Stimulated activated CD8-positive, alpha-beta memory T cell treated with anti-CD3 and anti-CD28 coated beads, Interleukin-4, amount 100 ng/mL, for 1 hour (primary cell): ENCODE results near the gene SNUPN.
"Not testable (repeated sequence)": the region's sequence is repeated elsewhere in the genome, so short reads cannot be mapped to it uniquely, and the experiment has no call there.

ENCODE experiments used
- DNase-seq, 2 donors: peaks; one replicate each; pipeline ENCODE4 v3.0.0-alpha.2; 2020; ENCODE audit warnings: low read depth in 2 of 2, low spot score in 1 of 2

Gene SNUPN

DNA sequence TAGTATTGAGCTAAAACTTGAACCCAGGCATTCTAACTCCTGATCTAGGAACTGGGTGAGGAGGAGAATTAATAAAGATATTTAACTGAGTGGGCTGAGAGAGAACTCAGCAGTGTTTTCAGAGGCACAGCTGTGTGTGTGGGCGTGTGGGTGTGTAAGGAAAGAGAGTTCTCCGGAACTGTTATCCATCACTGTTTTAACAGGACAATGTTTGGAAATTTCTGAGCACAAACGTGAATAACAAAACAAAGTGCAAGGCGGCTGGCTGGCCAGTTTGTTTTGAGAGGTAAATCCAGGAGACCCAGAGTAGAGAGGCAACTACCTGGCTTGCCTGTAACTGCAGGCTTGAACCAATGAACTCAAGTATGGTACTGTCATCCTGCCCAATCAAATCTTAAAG, 41.4 kb downstream of the SNUPN start:
- DNase-seq, result no peak

DNA sequence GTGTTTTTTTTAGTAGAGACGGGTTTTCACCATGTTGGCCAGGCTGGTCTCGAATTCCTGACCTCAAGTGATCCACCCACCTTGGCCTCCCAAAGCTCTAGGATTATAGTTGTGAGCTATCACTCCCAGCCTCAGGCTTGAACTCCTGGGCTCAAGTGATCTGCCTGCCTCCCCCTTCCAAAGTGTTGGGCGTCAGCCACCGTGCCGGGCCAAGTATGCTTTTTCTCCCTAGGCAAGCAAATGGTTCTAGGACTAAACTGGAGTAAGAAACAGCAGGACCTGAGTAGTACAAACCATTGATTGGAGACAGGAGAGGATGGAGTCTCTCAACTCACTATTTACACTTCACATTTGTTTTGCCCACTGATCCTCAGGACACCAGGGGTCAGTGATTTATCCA, 41.8 kb downstream of the SNUPN start:
- no peak for DNase-seq

DNA sequence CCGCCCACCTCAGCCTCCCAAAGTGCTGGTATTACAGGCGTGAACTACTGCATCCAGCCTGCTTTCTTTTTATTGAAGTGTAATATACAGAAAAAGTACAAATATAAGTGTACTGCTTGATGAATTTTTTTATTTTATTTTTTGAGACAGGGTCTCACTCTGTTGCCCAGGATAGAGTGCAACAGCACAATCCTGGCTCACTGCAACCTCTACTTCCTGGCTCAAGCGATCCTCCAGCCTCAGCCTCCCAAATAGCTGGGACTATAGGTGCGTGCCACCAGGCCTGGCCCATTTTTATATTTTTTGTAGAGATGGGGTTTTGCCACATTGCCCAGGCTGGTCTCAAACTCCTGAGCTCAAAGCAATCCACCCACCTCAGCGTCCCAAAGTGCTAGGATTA, 42.6 kb downstream of the SNUPN start:
- not testable (repeated sequence) for DNase-seq

DNA sequence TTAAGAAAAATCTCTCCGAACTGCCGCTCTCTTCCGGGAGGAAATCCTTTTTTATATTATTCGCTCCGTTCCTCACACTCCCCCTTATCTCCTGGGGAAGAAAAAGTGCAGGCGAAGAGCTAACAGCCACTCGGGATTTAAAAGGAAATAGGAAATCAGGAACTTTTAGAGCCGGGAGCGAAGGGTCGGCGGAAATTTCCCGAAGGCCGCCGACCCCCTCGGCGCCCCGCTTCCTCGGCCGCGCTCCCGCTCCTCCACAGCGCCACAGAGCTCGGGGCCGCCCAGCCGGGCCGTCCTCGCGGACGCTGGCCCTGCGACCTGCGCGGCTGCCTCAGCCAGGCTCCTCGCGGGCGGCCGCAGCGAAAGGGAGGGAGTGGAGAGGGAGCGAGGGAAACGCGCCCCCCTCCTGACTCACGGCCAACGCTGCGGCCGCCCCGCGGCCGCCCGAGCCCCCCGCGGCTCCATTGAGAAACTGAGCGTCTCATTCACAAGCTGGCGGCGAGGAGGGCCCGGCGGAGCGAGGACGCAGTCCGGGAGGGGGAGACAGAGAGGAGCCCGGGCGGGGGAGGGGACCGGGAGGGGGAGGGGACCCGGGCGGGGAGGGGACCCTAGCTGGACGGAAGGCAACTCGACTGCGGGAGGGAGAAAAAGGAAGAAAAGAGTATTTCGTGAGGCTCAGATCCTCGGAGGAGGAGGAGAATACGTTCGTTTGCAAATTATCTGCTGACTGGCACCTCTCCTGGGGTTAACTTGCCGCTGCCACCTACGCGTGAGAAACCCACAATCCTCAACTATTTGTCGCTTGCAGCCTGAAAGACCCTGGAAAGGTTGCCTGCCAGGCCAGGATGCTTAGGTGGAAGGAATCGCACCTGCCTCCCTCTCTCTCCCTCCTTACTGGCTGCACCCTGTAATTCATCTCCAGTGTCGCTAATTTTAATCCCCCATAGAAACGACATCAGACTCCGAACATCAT, 46.3 kb downstream of the SNUPN start, which contains the start of gene PTPN9:
TSS of gene PTPN9 (minus strand) at position 368 of the 973 bp plus-strand sequence. CDS start 539 bp downstream, outside the sequence.
- DNase-seq, result peak; percentile 27 to 52

DNA sequence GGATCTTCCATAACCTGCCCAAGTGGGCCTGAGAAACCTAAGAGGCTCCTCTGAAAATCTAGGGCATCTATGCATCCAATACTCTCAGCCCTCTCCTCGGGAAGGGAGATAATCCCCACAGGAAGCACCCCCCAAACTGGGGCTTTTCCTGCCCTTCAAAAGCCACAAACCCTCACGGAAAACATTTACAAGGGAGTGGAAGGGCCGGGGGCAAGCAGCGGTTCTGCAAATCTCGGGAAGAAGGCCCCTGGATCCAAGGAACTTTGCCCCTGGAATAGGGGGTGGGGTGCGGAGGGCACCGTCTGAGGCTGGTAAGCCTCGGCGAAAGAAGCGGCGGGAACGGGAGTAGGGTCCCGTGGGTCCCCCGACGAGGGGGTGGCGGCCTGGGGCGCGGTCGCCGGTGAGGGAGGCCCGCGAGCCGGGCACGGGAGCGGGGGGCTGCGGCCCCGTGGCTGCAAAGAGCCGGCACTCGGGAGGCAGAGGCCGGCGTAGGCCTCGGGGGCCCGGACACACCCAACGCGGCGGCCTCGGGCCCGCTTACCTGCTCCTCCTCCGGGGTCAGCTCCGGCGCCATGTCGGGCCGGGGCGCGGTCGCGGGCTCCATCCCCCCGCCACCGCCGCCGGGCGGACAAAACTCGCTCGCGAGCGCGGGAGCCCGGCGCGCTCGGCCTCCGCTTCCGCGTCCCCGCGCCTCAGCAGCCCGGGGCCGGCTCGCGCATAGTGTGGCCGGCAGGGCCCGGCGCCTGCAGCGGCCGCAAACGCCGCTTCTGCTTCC, 47.2 kb downstream of the SNUPN start:
- no peak for DNase-seq

DNA sequence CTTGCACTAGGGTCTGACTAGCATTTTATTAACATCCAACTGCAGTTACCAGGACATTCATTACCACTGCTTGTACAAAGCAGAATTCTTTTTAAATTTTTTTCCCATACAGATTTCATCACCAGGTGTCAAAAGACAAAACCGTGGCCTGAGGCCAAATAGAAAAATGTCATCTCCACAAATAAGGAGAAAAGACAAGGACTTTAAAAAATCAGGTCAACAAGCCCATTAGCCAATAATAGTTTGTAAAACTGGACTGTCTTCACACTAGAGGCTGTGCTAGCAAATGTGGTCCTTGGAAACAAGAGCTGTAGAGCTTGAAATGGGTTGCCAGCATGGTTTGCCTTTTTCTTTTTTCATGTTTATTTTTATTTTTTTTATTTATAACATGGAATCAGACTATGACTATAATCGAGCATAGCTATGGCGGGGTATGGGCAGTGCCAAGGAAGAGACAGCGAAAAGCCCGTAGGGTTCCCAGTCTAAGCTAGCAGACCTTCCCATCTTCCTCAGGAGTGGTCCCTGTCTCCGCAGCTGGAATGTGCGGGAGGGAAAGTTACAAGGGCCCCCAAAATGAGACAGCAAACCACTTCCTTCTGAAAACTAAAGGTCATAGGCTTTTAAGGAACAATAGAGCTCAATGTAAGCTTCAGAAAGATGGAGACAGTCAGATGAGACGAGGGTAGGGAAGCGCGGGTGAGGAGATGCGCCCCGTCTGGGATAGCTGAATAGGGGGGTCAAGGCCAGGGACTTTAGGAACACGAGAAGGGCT, 47.9 kb downstream of the SNUPN start:
- DNase-seq, result no peak

DNA sequence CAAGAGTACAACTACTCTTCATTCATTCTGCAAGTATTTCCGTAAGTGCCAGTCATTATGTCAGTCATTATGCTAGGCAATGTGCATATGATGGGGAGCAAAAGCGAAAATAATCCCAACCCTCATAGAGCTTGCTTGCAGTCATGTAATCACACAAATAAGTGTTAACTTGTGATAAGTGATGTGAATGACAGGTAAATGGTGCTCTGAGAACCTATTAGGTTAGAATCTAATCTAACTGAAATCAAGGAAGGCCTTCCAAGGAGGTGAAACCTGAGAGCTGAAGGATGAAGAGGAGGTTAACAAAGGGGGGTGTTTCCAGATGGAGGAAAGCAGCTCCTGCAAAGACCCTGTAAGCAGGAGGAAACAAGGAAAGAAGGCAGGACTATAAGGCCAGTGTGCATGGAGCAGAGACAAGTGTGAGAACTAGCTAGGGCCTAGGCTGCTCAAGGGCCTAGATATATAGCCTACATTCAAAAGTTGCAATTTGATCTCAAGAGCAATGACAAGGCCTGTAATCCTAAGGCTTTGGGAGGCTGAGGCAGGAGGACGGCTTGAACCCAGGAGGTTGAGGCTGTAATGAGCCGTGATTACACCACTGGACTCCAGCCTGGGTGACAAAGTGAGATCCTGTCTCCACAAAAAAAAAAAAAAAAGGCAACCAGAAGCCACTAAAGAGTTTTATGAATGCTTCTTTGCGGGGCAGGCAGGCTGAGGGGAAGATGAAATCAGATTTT, 51.7 kb downstream of the SNUPN start:
- DNase-seq, result no peak

DNA sequence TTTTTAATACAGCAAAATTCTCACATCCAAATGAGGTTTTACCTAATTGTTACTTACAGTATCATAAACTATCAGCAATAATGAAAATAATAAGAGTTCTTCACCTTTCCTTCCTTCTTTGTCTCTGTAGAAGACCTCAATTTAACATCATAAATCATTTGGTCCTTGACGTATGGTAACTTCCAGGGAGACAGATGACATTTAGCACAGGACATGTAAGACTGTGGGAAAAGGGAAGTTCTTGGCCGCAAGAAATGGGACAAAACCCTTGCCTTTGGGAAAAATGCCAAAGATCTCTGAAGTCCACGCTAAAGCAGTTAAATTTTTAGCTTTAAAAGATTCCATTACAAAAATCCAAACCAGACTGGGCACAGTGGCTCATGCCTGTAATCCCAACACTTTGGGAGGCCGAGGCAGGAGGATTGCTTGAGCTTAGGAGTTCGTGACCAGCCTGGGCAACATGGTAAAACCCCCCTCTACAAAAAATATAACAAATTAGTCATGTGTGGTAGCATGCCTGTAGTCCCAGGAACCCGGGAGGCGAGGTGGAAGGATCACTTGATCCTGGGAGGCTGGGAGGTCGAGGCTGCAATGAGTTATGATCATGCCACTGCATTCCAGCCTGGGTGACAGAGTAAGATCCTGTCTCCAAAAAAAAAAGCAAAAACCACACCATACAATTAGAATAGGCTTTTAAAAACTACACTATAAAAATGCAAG, 55.2 kb downstream of the SNUPN start:
- no peak for DNase-seq

DNA sequence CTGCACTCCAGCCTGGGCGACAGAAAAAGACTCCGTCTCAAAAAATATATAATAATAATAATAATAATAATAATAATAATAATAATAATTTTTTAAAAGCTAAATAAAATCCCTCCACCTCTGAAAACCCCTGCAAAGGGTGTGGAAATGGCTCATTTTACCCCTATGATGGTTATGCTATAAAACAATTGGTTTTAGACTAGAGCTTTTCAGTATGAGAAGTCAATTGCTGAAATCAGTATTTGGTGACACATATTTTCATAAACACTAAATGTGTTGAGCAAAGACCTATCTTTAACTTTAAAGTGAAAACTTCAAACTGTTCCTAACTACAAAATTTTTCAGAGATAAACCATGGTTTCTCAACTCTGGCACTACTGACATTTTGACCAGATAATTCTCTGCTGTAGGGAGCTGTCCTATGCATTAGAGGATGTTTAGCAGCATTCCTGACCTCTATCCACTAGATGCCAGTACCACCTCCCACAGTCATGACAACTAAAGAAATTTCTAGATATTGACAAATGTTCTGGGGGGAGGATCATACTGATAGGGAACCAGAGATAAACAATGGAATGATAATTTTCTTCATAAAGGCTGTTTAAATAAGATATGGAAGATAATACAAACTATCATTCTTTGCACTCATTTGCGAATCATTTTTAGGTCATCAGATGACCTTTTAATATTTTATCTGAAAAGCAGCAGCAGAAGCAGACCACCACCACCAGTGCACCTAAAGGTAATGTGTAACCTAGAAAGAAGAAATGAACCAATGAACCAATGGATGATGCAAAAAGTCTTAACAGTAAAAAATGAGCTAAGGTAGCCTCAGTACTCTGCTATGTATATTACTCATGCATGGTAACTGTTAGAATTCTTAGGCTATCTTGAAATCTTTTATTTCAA, 60.2 kb downstream of the SNUPN start:
- no peak for DNase-seq

DNA sequence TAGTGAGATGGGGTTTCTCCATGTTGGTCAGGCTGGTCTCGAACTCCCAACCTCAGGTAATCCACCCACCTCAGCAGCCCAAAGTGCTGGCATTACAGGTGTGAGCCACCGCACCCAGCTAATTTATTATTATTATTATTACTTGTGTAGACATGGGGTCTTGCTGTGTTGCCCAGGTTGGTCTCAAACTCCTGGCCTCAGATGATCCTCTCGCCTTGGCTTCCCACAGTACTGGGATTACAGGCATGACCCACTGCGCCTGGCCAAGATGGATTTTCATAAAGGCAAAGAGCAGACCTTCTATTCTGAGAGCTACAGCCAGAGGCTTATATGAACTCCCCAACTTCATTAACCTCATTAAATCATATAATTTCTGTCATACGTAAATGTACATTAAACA, 63.6 kb downstream of the SNUPN start:
- DNase-seq, result no peak

DNA sequence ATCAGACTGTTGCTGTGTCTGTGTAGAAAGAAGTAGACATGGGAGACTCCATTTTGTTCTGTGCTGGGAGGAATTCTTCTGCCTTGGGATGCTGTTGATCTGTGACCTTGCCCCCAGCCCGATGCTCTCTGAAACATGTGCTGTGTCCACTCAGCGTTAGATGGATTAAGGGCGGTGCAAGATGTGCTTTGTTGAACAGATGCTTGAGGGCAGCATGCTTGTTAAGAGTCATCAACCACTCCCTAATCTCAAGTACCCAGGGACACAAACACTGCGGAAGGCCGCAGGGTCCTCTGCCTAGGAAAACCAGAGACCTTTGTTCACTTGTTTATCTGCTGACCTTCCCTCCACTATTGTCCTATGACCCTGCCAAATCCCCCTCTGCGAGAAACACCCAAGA, 66.2 kb downstream of the SNUPN start:
- not testable (repeated sequence) for DNase-seq

DNA sequence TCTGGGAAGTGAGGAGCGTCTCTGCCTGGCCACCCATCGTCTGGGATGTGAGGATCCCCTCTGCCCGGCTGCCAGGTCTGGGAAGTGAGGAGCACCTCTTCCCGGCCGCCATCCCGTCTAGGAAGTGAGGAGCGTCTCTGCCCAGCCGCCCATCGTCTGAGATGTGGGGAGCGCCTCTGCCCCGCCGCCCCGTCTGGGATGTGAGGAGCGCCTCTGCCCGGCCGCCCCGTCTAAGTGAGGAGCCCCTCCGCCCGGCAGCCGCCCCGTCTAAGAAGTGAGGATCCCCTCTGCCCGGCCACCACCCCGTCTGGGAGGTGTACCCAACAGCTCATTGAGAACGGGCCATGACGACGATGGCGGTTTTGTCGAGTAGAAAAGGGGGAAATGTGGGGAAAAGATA, 66.6 kb downstream of the SNUPN start:
- not testable (repeated sequence) for DNase-seq

DNA sequence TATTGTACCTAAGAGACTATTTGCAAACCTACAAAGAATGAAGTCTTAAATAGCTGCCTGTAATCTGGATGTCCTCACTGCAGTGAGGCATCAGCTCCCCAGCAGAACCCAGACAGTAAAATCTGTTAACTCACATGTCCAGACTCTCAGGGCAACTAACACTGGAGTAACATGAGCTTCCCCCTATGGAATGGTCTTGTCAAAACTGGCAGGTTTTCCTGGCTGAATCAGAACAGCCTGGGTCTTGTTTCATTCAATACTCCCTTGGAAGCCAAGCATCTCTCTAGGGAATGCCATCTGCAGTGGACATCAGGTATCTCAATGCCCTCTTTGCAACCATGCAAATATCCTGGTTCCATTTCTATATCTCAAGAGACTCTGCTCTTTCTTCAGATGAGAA, 70.8 kb downstream of the SNUPN start:
- no peak for DNase-seq

DNA sequence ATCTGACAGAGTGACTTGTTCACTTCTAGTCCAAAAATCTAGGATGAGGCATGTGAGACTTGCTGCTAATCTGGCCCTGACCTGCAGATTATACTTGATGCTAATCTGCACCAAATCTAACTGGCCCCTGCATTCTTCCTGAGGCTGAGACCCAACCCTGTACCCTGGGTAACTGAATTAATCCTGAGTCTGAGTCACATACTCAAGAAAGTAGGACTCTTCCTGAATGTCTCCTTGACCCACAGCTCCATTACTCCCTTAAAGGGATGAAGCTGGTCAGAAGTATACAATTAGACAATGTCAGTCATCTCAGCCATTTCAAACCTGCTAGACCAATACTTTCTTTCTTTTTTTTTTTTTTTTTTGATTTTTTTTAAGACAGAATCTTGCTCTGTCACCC, 71.9 kb downstream of the SNUPN start:
- DNase-seq, result no peak

DNA sequence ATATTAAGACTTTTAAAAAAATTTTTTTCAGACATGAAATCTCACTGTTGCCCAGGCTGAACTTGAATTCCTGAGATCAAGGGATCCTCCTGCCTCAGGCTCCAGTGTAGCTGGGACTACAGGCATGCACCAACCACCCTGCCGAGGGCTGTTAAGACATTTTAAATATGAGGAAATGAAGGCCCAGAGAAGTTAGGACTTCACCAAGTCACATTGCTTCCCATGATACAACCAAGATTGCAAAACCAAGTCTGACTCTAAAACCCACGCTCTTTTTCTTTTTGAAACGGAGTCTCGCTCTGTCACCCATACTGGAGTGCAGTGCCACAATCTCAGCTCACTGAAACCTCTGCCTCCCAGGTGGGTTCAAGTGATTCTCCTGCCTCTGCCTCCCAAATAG, 74.4 kb downstream of the SNUPN start:
- no peak for DNase-seq
